CD4-positive, CD25-positive, alpha-beta regulatory T cell (primary cell): ENCODE results near the gene LAMB3. TPM values are rescaled to one million over a fixed set of nuclear protein-coding genes. Genes with fewer than 3 reads are reported as not detected.

ENCODE experiments used
- ATAC-seq, 2 donors: fragments of 150-1000 bp; cut with Tn5 transposase; one replicate each; pipeline ENCODE4 v1.10.0; 2021; ENCODE audit warnings: low read depth in 2 of 2, moderate number of reproducible peaks in 2 of 2, moderate library complexity in 1 of 2
- DNase-seq, 3 donors: peaks; one replicate each; pipeline versions ENCODE4 v3.0.0 to v3.0.0-alpha.2; 2012 to 2022; ENCODE audit warnings: mixed read lengths in 1 of 3
- H3K27ac ChIP-seq: one replicate; pipeline ENCODE4 v1.7.0; 2013; ENCODE audit warnings: mild to moderate bottlenecking, low read length; ENCODE audit not compliant: insufficient read depth, poor library complexity, severe bottlenecking
- H3K27me3 ChIP-seq: one replicate; pipeline ENCODE4 v1.7.0; 2013; ENCODE audit warnings: low read length; ENCODE audit not compliant: control insufficient read depth, insufficient read depth
- H3K36me3 ChIP-seq: one replicate; pipeline ENCODE4 v1.7.0; 2013; ENCODE audit warnings: mild to moderate bottlenecking, low read length, moderate library complexity; ENCODE audit not compliant: control insufficient read depth, insufficient read depth
- H3K4me1 ChIP-seq: 2 replicates; pipeline ENCODE4 v1.7.0; 2013; ENCODE audit warnings: mild to moderate bottlenecking, low read length; ENCODE audit not compliant: insufficient read depth, control insufficient read depth, poor library complexity, severe bottlenecking
- H3K4me3 ChIP-seq: one replicate; pipeline ENCODE4 v1.7.0; 2013; ENCODE audit warnings: low read depth, mild to moderate bottlenecking, low read length, moderate library complexity
- H3K9me3 ChIP-seq, 2 experiments: 1 replicate in 1 of 2; 2 replicates in 1 of 2; pipeline ENCODE4 v1.7.0; 2013; ENCODE audit warnings: low read length in 2 of 2, mild to moderate bottlenecking in 1 of 2, moderate library complexity in 1 of 2; ENCODE audit not compliant: control insufficient read depth in 2 of 2
- H3K27ac Mint-ChIP-seq, 3 donors: one replicate each; pipeline ENCODE4 v1.8.0; 2020 to 2022; ENCODE audit warnings: mild to moderate bottlenecking in 3 of 3, mixed read lengths in 3 of 3, moderate library complexity in 2 of 3
- H3K27me3 Mint-ChIP-seq: one replicate; pipeline ENCODE4 v1.8.0; 2022; ENCODE audit warnings: mild to moderate bottlenecking, mixed read lengths
- H3K36me3 Mint-ChIP-seq: one replicate; pipeline ENCODE4 v1.8.0; 2020; ENCODE audit warnings: mixed read lengths
- H3K4me1 Mint-ChIP-seq, 4 donors: one replicate each; pipeline ENCODE4 v1.8.0; 2020 to 2022; ENCODE audit warnings: mixed read lengths in 4 of 4, mild to moderate bottlenecking in 1 of 4
- H3K4me3 Mint-ChIP-seq, 4 donors: one replicate each; pipeline ENCODE4 v1.8.0; 2020 to 2022; ENCODE audit warnings: mild to moderate bottlenecking in 4 of 4, mixed read lengths in 4 of 4, moderate library complexity in 3 of 4
- H3K9me3 Mint-ChIP-seq, 7 donors: one replicate each; pipeline ENCODE4 v1.8.0; 2020 to 2022; ENCODE audit warnings: mixed read lengths in 7 of 7, mild to moderate bottlenecking in 3 of 7, moderate library complexity in 2 of 7
- polyA plus RNA-seq, 4 donors: library from polyadenylated mRNA; unstranded; fragments of 300-500 nt; fragmentation: Illumina TruSeq; gene quantifications; one replicate each; pipeline ENCODE4 v1.2.3, GENCODE V29; 2021
- total RNA-seq: library from RNA; stranded (reverse); gene quantifications from one replicate; pipeline ENCODE4 v1.2.3, GENCODE V29; 2022

LAMB3 gene
- total and polyA plus RNA-seq, 5 donors from 2014 or later: 0.24 to 0.96 (median 0.64) TPM; not detected in 1

GRCh38 chr1:209642816-209643215, 9.4 kb downstream of the LAMB3 start:
- no peak for DNase-seq
- H3K36me3 ChIP-seq: no peaks in the 10 kb centered on the region
- ATAC-seq: no peak
- H3K4me1 ChIP-seq: no peaks in the 10 kb centered on the region
- Mint-ChIP-seq H3K36me3 (peaks cover 4% of the 10 kb centered on the region), H3K9me3 (peaks cover 0 to 2% (median 0%) of the 10 kb centered on the region in 7 donors), H3K4me3 (no peak overlapping the region), H3K4me1 (peaks cover 0 to under 1% (median 0%) of the 10 kb centered on the region in 4 donors), H3K27me3 (no peaks in the 10 kb centered on the region), H3K27ac (no peak overlapping the region)
- H3K27me3 ChIP-seq: no peaks in the 10 kb centered on the region
- H3K9me3 ChIP-seq: no peaks in the 10 kb centered on the region
- no peak overlapping the region for H3K27ac ChIP-seq
- no peak overlapping the region for H3K4me3 ChIP-seq

- no peak overlapping the region for H3K27ac Mint-ChIP-seq
- Histone ChIP-seq H3K9me3 (no peaks in the 10 kb centered on the region), H3K27ac (no peak overlapping the region), H3K4me1 (no peaks in the 10 kb centered on the region), H3K36me3 (no peaks in the 10 kb centered on the region), H3K27me3 (no peaks in the 10 kb centered on the region), H3K4me3 (no peak overlapping the region)
- peaks cover 4% of the 10 kb centered on the region for H3K36me3 Mint-ChIP-seq
- DNase-seq: no peak
- H3K27me3 Mint-ChIP-seq: no peaks in the 10 kb centered on the region
- H3K4me1 Mint-ChIP-seq: no peaks in the 10 kb centered on the region
- no peak overlapping the region for H3K4me3 Mint-ChIP-seq
- H3K9me3 Mint-ChIP-seq: peaks cover 0 to 2% (median 0%) of the 10 kb centered on the region in 7 donors
- ATAC-seq: no peak
Observed at GRCh38 chr1:209641832-209642172, 10.4 kb downstream of the LAMB3 start.

GRCh38 chr1:209635850-209636249, 16.4 kb downstream of the LAMB3 start:
- H3K4me1 Mint-ChIP-seq: peaks cover 0 to 2% (median 0%) of the 10 kb centered on the region in 4 donors
- no peak for DNase-seq
- no peak for ATAC-seq

GRCh38 chr1:209634005-209634737, 18.1 kb downstream of the LAMB3 start:
- Histone ChIP-seq H3K9me3 (no peaks in the 10 kb centered on the region), H3K27me3 (no peaks in the 10 kb centered on the region), H3K4me3 (no peak overlapping the region), H3K36me3 (no peaks in the 10 kb centered on the region), H3K27ac (no peak overlapping the region), H3K4me1 (no peaks in the 10 kb centered on the region)
- Mint-ChIP-seq H3K36me3 (peaks cover 7% of the 10 kb centered on the region), H3K4me1 (peaks cover 0 to 2% (median 0%) of the 10 kb centered on the region in 4 donors), H3K9me3 (no peaks in the 10 kb centered on the region), H3K27me3 (peaks cover 4% of the 10 kb centered on the region), H3K4me3 (no peak overlapping the region), H3K27ac (no peak overlapping the region)
- ATAC-seq: no peak
- no peak for DNase-seq

More at GRCh38 chr1:209635850-209636249, 16.4 kb downstream of the LAMB3 start:
- H3K27me3 ChIP-seq: no peaks in the 10 kb centered on the region
- H3K4me1 ChIP-seq: no peaks in the 10 kb centered on the region
- H3K27ac Mint-ChIP-seq: peak overlapping the region in 1 of 3 donors; percentile 5
- no peaks in the 10 kb centered on the region for H3K9me3 ChIP-seq
- H3K4me3 Mint-ChIP-seq: no peak overlapping the region
- no peaks in the 10 kb centered on the region for H3K9me3 Mint-ChIP-seq
- peaks cover 4% of the 10 kb centered on the region for H3K27me3 Mint-ChIP-seq
- H3K4me3 ChIP-seq: no peak overlapping the region
- H3K36me3 ChIP-seq: no peaks in the 10 kb centered on the region
- H3K36me3 Mint-ChIP-seq: peaks cover 7% of the 10 kb centered on the region
- H3K27ac ChIP-seq: no peak overlapping the region

- no peak overlapping the region for H3K4me3 Mint-ChIP-seq
- Histone ChIP-seq H3K36me3 (no peaks in the 10 kb centered on the region), H3K27ac (no peak overlapping the region), H3K4me1 (no peaks in the 10 kb centered on the region), H3K27me3 (no peaks in the 10 kb centered on the region), H3K9me3 (no peaks in the 10 kb centered on the region), H3K4me3 (no peak overlapping the region)
- H3K36me3 Mint-ChIP-seq: peaks cover 7% of the 10 kb centered on the region
- no peak overlapping the region for H3K27ac Mint-ChIP-seq
- DNase-seq (no peak), ATAC-seq (no peak)
- no peaks in the 10 kb centered on the region for H3K9me3 Mint-ChIP-seq
- H3K27me3 Mint-ChIP-seq: peaks cover 5% of the 10 kb centered on the region
- peaks cover 0 to 2% (median 0%) of the 10 kb centered on the region in 4 donors for H3K4me1 Mint-ChIP-seq
Observed at GRCh38 chr1:209633335-209633997, 18.8 kb downstream of the LAMB3 start.

GRCh38 chr1:209630383-209631225, 21.6 kb downstream of the LAMB3 start:
- Mint-ChIP-seq H3K36me3 (peaks cover 3% of the 10 kb centered on the region), H3K27ac (peak overlapping the region in 1 of 3 donors; percentile 74), H3K4me1 (peaks cover 0 to 2% (median 0%) of the 10 kb centered on the region in 4 donors), H3K4me3 (no peak overlapping the region), H3K9me3 (no peaks in the 10 kb centered on the region), H3K27me3 (peaks cover 7% of the 10 kb centered on the region)
- Histone ChIP-seq H3K4me1 (no peaks in the 10 kb centered on the region), H3K9me3 (no peaks in the 10 kb centered on the region), H3K36me3 (no peaks in the 10 kb centered on the region), H3K27ac (no peak overlapping the region), H3K4me3 (no peak overlapping the region), H3K27me3 (no peaks in the 10 kb centered on the region)
- ATAC-seq: no peak
- no peak for DNase-seq

- H3K27me3 ChIP-seq: no peaks in the 10 kb centered on the region
- Mint-ChIP-seq H3K4me3 (no peak overlapping the region), H3K27me3 (peaks cover 7% of the 10 kb centered on the region), H3K4me1 (no peaks in the 10 kb centered on the region), H3K27ac (no peak overlapping the region), H3K36me3 (peaks cover 3% of the 10 kb centered on the region), H3K9me3 (no peaks in the 10 kb centered on the region)
- H3K9me3 ChIP-seq: no peaks in the 10 kb centered on the region
- DNase-seq (no peak), ATAC-seq (no peak)
- H3K4me3 ChIP-seq: no peak overlapping the region
- H3K36me3 ChIP-seq: no peaks in the 10 kb centered on the region
- H3K27ac ChIP-seq: no peak overlapping the region
- H3K4me1 ChIP-seq: no peaks in the 10 kb centered on the region
Observed at GRCh38 chr1:209629621-209630382, 22.4 kb downstream of the LAMB3 start.
